Measurements from ENCODE around the gene C17orf75. TPM values are rescaled to one million over a fixed set of nuclear protein-coding genes. Genes with fewer than 3 reads are reported as not detected.

Gene C17orf75
- total RNA-seq, 1 donor from 2014 or later, result 33.9 TPM

DNA sequence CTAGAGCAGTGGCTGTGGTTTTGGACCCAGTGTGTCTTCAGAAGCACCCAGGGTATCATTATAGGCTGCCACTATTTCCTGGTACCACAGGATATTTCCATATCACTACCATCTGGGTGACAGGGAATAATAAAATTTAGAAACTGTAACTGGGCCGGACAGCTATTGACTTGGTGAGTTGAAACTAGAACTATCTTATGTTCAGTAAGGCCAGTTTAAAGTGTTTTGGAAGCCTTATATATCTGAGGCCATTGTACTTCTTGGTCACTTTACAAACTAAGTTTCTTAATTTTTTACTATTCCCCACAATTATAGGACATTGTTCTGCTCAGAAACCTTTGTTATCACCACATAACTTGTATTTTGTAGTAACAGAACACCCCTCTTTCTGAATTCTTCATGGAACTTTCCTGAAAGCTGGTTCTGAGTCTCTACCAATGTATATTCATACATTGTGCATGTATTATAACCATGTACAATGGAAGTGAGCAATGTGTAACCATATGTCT is 42.0 kb upstream of the C17orf75 start:
- Histone ChIP-seq H3K27me3 (ENCODE audit: control insufficient read depth, insufficient read depth, low read length) (no peaks in the 10 kb centered on the region), H3K36me3 (ENCODE audit: control insufficient read depth, insufficient read depth, low read length) (no peaks in the 10 kb centered on the region), H3K4me3 (ENCODE audit: low read depth, low read length) (no peak overlapping the region)
- TF ChIP-seq, protein P1, sequence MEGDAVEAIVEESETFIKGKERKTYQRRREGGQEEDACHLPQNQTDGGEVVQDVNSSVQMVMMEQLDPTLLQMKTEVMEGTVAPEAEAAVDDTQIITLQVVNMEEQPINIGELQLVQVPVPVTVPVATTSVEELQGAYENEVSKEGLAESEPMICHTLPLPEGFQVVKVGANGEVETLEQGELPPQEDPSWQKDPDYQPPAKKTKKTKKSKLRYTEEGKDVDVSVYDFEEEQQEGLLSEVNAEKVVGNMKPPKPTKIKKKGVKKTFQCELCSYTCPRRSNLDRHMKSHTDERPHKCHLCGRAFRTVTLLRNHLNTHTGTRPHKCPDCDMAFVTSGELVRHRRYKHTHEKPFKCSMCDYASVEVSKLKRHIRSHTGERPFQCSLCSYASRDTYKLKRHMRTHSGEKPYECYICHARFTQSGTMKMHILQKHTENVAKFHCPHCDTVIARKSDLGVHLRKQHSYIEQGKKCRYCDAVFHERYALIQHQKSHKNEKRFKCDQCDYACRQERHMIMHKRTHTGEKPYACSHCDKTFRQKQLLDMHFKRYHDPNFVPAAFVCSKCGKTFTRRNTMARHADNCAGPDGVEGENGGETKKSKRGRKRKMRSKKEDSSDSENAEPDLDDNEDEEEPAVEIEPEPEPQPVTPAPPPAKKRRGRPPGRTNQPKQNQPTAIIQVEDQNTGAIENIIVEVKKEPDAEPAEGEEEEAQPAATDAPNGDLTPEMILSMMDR (IDR thresholded peaks at IDR 0.05; ENCODE audit: insufficient read depth, low read length, poor library complexity, severe bottlenecking), result no peak
- no peak for DNase-seq (ENCODE audit: low read depth)

GRCh38 chr17:32382526-32383223 is 40.7 kb upstream of the C17orf75 start:
- no peak for DNase-seq (ENCODE audit: low read depth)
- H3K36me3 ChIP-seq (ENCODE audit: control insufficient read depth, insufficient read depth, low read length), result no peaks in the 10 kb centered on the region
- no peak overlapping the region for H3K4me3 ChIP-seq (ENCODE audit: low read depth, low read length)
- H3K27me3 ChIP-seq (ENCODE audit: control insufficient read depth, insufficient read depth, low read length), result no peaks in the 10 kb centered on the region
- TF ChIP-seq, protein P1 (IDR thresholded peaks at IDR 0.05; ENCODE audit: insufficient read depth, low read length, poor library complexity, severe bottlenecking), result no peak

DNA sequence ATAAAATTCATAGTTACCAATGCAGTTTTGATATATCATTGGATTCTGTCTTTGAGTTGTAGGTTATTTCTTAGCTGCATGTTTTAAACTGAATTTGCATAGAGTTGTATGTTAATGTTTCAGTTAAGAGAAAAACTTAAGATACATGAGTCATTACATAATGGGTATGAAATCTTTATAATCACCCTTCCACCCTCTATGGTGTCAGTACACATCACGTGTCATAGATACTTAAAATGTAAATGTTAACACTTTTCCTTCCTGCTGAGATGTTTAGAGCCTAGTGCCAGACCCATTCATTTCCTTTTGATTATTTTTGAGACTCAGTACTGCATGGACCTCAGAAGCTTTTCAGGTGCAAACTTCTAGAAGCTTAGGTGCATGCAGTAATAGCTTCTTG is 28.5 kb upstream of the C17orf75 start:
- TF ChIP-seq, protein P1 (IDR thresholded peaks at IDR 0.05; ENCODE audit: insufficient read depth, low read length, poor library complexity, severe bottlenecking), result no peak
- H3K4me3 ChIP-seq (ENCODE audit: low read depth, low read length), result no peak overlapping the region
- DNase-seq (ENCODE audit: low read depth), result no peak
- no peaks in the 10 kb centered on the region for H3K27me3 ChIP-seq (ENCODE audit: control insufficient read depth, insufficient read depth, low read length)
- H3K36me3 ChIP-seq (ENCODE audit: control insufficient read depth, insufficient read depth, low read length), result no peaks in the 10 kb centered on the region

GRCh38 chr17:32361270-32361669 is 19.3 kb upstream of the C17orf75 start:
- TF ChIP-seq, protein P1 (IDR thresholded peaks at IDR 0.05; ENCODE audit: insufficient read depth, low read length, poor library complexity, severe bottlenecking), result no peak
- H3K4me3 ChIP-seq (ENCODE audit: low read depth, low read length), result no peak overlapping the region
- DNase-seq (ENCODE audit: low read depth), result no peak
- H3K36me3 ChIP-seq (ENCODE audit: control insufficient read depth, insufficient read depth, low read length), result peaks cover 3% of the 10 kb centered on the region
- no peaks in the 10 kb centered on the region for H3K27me3 ChIP-seq (ENCODE audit: control insufficient read depth, insufficient read depth, low read length)

DNA sequence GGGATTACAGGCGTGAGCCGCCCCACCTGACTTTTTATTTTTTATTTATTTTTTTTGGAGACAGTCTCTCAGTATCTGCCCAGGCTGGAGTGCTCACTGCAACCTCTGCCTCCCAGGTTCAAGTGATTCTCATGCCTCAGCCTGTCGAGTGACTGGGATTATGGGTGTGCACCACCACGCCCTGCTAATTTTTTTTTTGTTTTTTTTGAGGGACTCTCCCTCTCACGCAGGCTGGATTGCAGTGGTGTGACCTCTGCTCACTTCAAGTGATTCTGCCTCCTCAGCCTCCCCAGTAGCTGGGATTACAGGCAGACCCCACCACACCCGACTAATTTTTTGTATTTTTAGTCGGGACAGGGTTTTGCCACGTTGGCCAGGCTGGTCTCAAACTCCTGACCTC is 15.6 kb upstream of the C17orf75 start:
- Histone ChIP-seq H3K4me3 (ENCODE audit: low read depth, low read length) (no peak overlapping the region), H3K36me3 (ENCODE audit: control insufficient read depth, insufficient read depth, low read length) (peaks cover 2% of the 10 kb centered on the region), H3K27me3 (ENCODE audit: control insufficient read depth, insufficient read depth, low read length) (no peaks in the 10 kb centered on the region)
- TF ChIP-seq, protein P1 (IDR thresholded peaks at IDR 0.05; ENCODE audit: insufficient read depth, low read length, poor library complexity, severe bottlenecking), result no peak
- no peak for DNase-seq (ENCODE audit: low read depth)

- H3K36me3 ChIP-seq (ENCODE audit: control insufficient read depth, insufficient read depth, low read length), result no peaks in the 10 kb centered on the region
Measured at GRCh38 chr17:32356750-32357149, 14.8 kb upstream of the C17orf75 start.

More at GRCh38 chr17:32356750-32357149, 14.8 kb upstream of the C17orf75 start:
- TF ChIP-seq, protein P1 (IDR thresholded peaks at IDR 0.05; ENCODE audit: insufficient read depth, low read length, poor library complexity, severe bottlenecking), result no peak
- H3K27me3 ChIP-seq (ENCODE audit: control insufficient read depth, insufficient read depth, low read length), result no peaks in the 10 kb centered on the region
- no peak for DNase-seq (ENCODE audit: low read depth)
- no peak overlapping the region for H3K4me3 ChIP-seq (ENCODE audit: low read depth, low read length)
